GM18508 (cell line): ENCODE measurements around the gene GAL3ST3.
A peak's percentile ranks its signal among the peaks of the same experiment; 100 is the strongest.

Experiments
- ATAC-seq: cut with Tn5 transposase; IDR thresholded peaks from one replicate; pipeline ENCODE4 v1.9.1; 2021; ENCODE audit warnings: moderate number of reproducible peaks; ENCODE audit not compliant: insufficient read depth, unreplicated experiment

Gene GAL3ST3

DNA sequence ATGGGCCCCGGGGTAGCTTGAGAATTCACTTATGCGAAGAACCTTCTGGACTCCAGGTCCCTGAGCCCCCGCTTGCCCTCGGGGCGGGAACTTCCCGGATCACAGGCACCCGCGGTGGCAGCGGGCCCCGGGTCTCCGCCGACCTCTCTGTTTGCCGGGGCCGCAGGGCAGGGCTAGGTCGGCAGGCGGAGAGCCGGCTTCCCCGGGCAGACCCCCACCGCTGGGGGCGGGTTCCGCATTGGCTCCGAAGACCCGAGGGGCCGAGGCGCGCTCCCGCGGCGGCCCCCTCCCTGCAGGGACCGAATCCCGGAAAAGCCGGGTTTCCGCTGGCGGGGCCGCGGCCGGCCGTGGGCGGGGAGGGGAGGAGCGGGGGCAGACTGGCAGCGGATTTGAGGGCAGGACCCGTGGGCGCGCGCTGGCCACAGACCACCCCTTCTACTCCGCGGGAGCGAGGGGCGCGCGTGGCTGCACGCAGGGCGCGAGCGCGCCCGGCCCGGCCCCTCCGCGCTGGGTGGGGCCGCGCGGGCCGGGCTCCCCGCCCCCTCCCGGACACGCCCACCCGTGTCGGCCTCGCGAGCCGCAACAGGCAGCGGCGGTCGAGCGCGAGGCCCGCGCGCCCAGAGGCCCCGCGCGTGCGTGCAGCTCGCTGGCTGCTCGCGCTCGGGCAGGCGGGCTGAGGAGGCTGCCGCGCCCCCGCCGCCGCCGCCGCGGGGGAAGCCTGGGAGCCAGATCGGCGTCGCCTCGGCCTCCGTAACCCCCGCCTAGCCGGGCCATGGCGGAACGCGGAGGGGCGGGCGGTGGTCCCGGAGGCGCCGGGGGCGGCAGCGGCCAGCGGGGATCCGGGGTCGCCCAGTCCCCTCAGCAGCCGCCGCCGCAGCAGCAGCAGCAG is 21.0 kb upstream of the GAL3ST3 start, which contains the start of gene PACS1:
Gene PACS1 (plus strand): TSS at position 558 of the 889 bp plus-strand sequence. CDS start 215 bp downstream, at position 773.
- no peak for ATAC-seq

- no peak for ATAC-seq
Measured at GRCh38 chr11:66068923-66069714, 20.2 kb upstream of the GAL3ST3 start.

DNA sequence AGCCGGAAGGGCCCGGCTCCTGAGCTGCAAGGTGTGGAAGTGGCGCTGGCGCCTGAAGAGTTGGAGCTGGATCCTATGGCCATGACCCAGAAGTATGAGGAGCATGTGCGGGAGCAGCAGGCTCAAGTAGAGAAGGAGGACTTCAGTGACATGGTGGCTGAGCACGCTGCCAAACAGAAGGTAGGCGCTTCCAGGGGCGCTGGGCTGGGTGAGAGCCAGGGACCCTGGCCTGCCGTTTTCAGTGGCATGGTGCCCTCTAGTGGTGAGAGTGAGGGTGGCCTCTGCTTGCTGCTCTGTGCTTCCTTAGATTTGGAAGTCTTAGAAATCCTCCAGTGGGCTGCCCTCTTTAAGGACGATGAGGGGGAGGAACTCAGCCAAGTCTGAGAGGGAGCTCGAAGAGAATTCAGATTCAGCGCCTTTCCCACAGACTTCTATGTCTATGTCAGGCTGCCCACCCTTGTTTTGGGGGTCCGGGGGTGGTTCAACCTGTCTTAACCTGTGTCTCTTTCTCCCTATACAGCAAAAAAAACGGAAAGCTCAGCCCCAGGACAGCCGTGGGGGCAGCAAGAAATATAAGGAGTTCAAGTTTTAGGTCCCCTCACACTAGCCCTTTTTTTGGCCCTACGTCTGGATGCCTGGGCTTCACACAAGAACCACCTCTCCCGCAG is 19.3 kb upstream of the GAL3ST3 start:
- no peak for ATAC-seq

GRCh38 chr11:66067640-66068039 is 18.7 kb upstream of the GAL3ST3 start:
- no peak for ATAC-seq

DNA sequence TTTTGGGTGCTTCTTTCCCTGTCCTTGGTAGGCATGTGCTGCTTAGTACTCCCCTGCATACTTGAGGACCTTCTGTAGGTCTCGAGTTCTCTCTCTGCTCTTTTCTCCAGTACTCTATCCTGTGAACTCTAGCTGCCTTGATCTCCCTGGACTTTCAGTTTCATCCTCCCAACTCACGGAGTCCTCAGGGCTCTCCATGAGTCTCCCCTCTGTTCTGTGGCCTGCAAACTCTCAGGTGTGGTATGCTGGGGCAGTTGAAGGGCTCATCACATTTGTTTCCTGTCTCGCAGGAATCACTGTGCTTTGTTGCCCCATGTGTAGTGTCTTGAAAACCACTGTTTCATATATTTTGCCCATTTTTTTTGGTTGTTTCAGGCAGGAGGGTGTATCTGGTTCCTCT is 17.8 kb upstream of the GAL3ST3 start:
- ATAC-seq = no peak

- no peak for ATAC-seq
Measured at GRCh38 chr11:66064571-66064970, 15.6 kb upstream of the GAL3ST3 start.

DNA sequence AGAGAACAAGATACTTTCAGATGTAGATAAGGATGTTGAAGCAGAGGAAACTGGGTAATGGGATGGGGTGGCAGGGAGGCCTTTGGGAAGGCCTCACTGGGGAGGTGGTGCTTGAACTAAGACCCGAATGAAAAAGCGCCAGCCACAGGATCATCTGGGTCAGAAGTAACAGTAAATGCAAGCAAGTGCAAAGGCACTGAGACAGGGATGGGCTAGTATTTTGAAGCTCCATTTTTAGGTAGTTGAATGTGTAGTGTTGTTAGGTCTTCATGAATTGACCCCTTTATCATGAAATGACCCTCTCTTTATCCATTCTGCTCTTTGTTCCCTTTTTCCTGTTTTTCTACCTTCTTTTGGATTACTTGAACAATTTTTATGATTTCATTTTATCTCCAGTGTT is 14.9 kb upstream of the GAL3ST3 start:
- no peak for ATAC-seq

DNA sequence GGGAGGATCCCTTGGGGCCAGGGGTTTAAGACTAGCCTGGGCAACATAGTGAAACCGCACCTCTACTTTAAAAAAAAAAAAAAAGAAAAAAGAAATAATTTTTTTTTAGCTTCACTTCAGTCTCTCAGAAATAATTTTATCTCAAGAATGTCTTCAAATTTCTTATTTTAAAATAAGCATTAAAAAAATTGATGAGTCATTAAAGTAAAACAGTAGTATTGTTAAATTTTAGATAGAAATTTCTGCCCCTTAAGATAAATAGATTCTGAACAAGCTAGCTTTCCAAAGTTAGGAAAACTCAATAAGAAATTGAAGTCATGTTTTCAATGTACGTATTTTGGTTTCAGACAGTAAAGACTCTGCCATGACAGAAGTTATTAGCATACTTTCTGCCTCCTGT is 13.4 kb upstream of the GAL3ST3 start:
- ATAC-seq = no peak

DNA sequence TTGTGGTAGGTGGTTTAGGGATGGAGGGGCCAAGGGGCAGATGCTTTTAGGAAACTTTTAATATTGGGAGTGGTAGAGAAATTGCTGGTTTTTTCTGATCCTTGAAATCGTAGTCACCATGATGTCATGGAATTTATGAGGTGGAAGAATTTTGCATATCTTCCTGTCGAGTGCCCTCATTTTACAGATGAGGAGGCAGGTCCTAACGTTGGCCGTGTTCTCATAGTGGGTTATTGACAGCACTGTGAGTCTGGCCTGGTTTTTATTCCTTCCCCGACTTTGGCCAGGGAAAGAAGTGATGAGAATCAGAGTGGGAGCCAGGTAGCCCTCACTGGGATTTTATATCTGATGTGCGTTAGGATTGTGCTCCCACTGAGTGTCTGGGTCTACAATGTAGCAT is 12.3 kb upstream of the GAL3ST3 start:
- ATAC-seq = no peak

DNA sequence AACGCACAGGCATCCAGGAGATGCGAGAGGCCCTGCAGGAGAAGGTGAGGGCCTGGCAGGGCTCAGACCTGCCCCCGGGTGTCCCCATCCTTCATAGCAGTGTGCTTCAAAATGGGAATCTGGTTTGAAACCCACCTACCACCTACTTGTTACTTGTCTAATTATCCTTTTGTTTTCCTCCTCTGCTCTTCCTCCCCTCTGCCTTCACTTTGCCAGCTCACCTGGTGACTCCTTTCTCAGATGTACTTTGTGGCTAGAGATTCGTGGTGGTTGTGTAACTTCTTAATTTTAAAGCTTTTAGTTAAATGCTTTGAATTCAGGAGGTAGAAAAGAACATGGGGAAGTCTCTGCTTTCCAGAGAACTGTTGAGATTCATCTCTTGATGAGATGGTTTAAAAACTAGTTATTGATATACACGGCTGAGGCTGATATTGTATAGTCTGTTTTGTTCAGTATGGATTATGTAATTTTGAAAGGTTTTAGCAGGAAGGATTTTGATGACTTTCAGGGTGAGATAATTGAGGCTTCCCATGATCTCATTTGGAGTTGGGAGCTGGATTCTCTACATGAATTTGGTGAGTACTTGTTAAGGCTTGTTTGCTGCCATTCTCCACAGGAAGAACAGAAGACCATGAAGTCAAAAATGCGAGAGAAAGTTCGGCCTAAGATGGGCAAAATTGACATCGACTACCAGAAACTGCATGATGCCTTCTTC is 11.2 kb upstream of the GAL3ST3 start:
- ATAC-seq = no peak

GRCh38 chr11:66056501-66056900 is 7.5 kb upstream of the GAL3ST3 start:
- ATAC-seq = no peak

GRCh38 chr11:66055021-66055420 is 6.1 kb upstream of the GAL3ST3 start:
- no peak for ATAC-seq

DNA sequence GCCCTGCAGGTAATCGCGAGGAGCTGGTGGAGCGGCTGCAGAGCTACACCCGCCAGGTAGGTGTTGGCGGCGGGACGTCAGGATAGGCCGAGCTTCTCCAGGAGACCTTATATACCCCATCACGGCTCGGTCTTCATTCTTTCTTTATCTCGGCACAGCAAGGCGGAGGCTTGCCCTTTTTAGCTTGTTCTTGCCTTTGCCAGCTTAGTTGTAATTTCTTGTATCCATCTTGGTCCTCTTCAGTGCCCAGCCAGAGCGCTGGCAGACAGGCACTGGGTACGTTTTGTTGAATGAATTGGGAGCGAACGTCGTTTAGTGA is 3.7 kb upstream of the GAL3ST3 start:
- ATAC-seq = no peak

DNA sequence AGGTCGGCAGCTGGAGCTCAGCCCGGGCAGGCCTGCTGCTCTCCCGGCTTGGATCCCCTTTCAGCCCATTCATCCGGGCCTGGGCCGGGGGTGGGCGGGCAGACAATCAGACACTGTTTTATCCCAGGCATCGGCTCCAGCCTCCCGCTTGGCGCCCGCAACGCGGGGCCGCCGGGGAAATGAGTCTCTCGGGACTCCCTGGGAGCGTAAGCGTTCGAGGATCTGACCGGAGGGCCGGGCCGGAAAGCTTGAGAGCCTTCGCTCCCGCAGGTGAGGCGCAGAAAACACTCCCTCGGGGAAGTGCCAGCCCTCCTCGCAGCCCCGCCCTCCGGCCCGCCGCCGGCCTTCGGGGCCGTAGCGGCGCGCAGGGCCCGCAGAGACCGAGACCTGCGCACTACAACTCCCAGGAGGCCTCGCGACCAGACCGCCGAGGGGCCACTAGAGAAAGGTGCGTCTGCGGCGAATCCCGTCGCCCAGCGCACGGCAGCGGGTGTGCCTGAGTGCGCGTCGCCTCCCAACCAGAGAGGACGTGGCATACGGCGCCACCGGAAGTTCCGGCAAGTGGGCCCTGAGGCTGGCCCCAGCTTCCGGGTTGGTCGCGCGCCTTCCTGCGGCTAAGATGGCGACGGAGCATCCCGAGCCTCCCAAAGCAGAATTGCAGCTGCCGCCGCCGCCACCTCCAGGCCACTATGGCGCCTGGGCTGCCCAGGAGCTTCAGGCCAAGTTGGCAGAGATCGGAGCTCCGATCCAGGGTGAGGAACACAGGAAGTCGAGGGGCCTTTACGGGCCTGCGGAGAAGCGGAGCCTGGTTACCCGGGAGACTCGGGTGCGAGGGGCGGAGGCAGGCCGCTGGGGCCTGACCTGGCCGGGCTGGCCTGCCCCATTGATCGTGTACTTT is 3.1 kb upstream of the GAL3ST3 start, which contains the start of gene SF3B2:
Gene SF3B2 (plus strand): TSS at position 599 of the 898 bp plus-strand sequence. CDS start 21 bp downstream, at position 620.
- ATAC-seq = peak; percentile 62

DNA sequence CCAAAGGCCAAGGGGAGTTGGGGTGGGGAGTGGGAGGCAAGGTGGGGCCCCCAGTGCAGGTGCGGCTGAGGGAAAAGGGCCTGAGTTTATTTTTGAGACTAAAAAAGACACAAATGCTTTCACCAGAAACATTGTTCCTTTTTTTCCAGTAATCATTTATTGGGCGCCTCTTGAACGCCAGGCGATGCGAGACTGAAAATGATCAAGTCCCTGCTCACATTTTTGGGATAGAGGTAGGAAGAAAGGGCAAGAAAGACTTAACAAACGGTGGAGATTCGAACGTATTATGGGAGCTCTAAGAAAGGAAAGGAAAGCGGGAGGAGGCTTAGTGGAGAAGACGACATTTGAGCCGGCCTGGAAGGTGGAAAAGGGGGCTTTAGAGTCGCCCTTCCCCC is 2.4 kb upstream of the GAL3ST3 start:
- no peak for ATAC-seq

DNA sequence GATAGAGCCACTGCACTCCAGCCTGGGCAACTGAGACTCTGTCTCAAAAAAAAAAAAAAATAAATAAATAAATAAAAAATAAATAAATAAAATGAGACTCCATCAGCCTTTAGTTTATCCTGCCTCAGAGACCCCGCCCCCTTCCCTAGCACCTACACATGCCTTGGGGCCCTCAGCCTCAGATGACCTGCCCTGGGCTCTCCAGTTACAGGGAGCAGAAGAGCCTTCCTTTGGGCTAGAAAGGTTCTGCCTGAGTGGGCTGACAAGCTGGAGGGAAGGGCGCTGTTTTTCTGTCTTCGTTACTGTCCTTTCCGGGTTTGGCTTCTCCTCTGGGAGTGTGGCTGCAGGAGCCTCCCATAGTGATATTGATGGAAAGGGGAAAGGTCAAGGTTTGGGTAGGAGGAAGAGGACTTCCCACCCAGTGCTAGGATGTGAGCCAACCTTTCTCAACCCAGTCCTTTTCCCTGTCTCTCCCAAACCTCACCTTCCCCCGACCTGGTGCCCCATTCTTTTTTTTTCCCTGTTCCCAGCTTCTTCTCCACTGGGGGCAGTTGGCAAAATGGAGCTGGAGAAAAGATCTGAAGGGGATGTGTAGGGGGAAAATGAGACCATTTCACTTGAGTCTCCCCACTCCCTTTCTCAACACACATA is 1.7 kb upstream of the GAL3ST3 start:
- no peak for ATAC-seq

GRCh38 chr11:66047541-66048365 is 1.2 kb downstream of the GAL3ST3 start:
- ATAC-seq = no peak

- ATAC-seq = no peak
Measured at GRCh38 chr11:66046901-66047300, 2.1 kb downstream of the GAL3ST3 start.
